ENCODE measurements around the gene SRRT. TPM values are rescaled to one million over a fixed set of nuclear protein-coding genes. Genes with fewer than 3 reads are reported as not detected.

Gene SRRT
- total and polyA plus RNA-seq, 4 donors: 27.2 to 45.0 (median 30.3) TPM

DNA sequence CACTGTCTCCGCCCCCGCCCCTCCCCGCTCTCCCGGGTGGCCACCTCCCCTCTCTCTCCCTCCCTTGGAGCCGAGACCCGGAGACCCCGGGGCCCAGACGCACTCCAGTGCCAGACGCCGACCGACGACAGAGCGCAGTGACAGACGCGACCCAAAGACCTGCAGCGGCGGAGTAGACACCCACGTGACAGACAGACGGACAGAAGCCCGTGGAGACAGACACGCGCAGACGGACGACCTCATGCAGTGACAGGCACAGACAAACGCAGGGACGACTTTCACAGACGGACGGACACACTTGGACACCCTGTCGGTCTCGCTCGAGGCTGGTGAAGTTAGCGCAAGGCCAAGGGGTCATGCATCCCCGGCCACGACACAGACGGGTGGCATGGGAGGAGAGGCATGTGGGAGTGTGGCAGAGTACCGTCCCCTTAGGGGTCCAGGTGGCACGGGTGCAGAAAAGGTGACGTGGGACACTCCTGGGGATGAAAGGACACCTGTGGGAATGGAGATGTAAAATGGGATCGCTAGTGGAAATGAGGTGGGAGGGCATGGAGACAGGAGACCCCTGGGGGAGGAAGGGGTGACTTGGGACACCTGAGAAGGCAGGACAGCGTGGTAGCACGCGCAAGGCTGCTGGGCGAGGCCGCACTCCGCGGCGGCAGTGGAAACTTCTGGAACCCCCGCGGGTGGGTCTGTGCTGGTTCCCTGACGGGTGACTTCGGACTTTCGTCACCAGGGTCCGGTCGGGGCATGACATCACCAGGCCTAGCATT is 21.2 kb downstream of the SRRT start:
- WGBS: 5% methylated on average over 53 of the region's 54 CpGs
- H3K4me3 ChIP-seq (ENCODE audit: low read depth in 1 of 3, low read length in 3 of 3): peak overlapping the region in 1 of 3 donors; percentile 61
- H3K36me3 ChIP-seq (ENCODE audit: control insufficient read depth in 4 of 4, insufficient read depth in 3 of 4, low read depth in 1 of 4, low read length in 3 of 4): no peaks in the 10 kb centered on the region
- DNase-seq (ENCODE audit: low spot score): peak; percentile 77
- peaks cover 0 to 6% (median 0%) of the 10 kb centered on the region in 4 donors for H3K27me3 ChIP-seq (ENCODE audit: control insufficient read depth in 4 of 4, insufficient read depth in 4 of 4, low read length in 3 of 4)
- no peaks in the 10 kb centered on the region for H3K9me3 ChIP-seq (ENCODE audit: control insufficient read depth in 4 of 4, low read length in 3 of 4)
- peak; percentile 57 to 64 for TF ChIP-seq HNF4A (conservative IDR thresholded peaks at IDR 0.05)
- no peak for TF ChIP-seq GABPA (IDR thresholded peaks at IDR 0.05 in 1 of 2, conservative IDR thresholded peaks at IDR 0.05 in 1 of 2)
- H3K27ac ChIP-seq (ENCODE audit: low read depth in 1 of 2, low read length in 2 of 2): peak overlapping the region; percentile 62 to 78
- peaks cover 4 to 33% (median 20%) of the 10 kb centered on the region in 4 donors for H3K4me1 ChIP-seq (ENCODE audit: control insufficient read depth in 4 of 4, insufficient read depth in 4 of 4, low read length in 3 of 4)
- peak overlapping the region in 1 of 2 donors; percentile 10 for H3K9ac ChIP-seq (ENCODE audit: low read depth in 1 of 2, low read length in 2 of 2)

DNA sequence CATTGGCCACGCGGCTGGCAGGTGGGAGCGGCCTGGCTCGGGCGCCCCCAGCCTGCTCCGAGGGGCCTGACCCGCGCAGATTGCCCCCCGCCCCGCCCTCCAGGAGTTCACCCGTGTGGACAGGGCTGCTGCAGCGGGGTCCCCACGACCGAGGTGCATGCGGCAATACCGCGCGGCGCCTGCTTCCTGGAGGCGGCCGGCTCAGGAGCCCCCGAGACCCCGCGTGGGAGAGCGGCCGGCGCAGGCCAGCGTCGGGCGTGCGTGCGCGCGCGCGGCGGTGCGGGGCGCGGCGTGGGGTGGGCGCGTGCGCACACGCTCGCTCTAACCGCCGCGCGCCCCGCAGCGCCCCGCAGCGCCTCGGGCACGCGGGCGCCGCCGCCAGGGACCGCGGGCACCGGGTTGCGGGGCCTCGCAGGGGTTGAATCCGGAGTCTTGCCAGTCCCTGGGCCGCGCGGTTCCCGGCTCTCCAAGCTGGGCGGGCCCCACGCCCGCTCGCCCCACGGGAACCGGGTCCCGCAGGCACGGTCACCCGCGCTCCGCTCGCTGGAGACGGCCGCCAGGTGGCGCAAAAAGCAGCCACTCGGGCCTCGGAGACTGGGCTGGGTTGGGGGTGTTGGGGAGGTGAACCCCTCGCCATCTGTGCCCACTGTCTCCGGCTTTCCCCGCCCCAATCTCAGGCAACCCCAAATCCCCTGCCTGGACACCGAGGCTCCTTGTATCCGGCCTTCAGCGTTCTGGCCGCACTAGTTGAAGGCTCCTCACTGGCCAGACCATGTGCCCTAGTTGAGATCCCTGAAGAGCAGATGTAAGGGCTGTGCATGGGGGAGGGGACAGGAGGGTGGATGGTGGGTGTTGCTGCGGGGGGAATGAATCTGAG is 22.1 kb downstream of the SRRT start:
- Histone ChIP-seq H3K27me3 (ENCODE audit: control insufficient read depth in 4 of 4, insufficient read depth in 4 of 4, low read length in 3 of 4) (peaks cover 0 to 6% (median 0%) of the 10 kb centered on the region in 4 donors), H3K9me3 (ENCODE audit: control insufficient read depth in 4 of 4, low read length in 3 of 4) (no peaks in the 10 kb centered on the region), H3K4me3 (ENCODE audit: low read depth in 1 of 3, low read length in 3 of 3) (peak overlapping the region in 1 of 3 donors; percentile 61), H3K27ac (ENCODE audit: low read depth in 1 of 2, low read length in 2 of 2) (peak overlapping the region; percentile 62 to 78), H3K36me3 (ENCODE audit: control insufficient read depth in 4 of 4, insufficient read depth in 3 of 4, low read depth in 1 of 4, low read length in 3 of 4) (no peaks in the 10 kb centered on the region), H3K9ac (ENCODE audit: low read depth in 1 of 2, low read length in 2 of 2) (no peak overlapping the region), H3K4me1 (ENCODE audit: control insufficient read depth in 4 of 4, insufficient read depth in 4 of 4, low read length in 3 of 4) (peaks cover 6 to 38% (median 23%) of the 10 kb centered on the region in 4 donors)
- TF ChIP-seq SP1 (IDR thresholded peaks at IDR 0.05): no peak
- TF ChIP-seq FOXA1 (IDR thresholded peaks at IDR 0.05): no peak
- no peak for TF ChIP-seq GABPA (IDR thresholded peaks at IDR 0.05 in 1 of 2, conservative IDR thresholded peaks at IDR 0.05 in 1 of 2)
- TF ChIP-seq, protein P1, sequence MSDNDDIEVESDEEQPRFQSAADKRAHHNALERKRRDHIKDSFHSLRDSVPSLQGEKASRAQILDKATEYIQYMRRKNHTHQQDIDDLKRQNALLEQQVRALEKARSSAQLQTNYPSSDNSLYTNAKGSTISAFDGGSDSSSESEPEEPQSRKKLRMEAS (IDR thresholded peaks at IDR 0.05): no peak
- no peak for TF ChIP-seq RXRA (IDR thresholded peaks at IDR 0.05)
- TF ChIP-seq, protein P2, sequence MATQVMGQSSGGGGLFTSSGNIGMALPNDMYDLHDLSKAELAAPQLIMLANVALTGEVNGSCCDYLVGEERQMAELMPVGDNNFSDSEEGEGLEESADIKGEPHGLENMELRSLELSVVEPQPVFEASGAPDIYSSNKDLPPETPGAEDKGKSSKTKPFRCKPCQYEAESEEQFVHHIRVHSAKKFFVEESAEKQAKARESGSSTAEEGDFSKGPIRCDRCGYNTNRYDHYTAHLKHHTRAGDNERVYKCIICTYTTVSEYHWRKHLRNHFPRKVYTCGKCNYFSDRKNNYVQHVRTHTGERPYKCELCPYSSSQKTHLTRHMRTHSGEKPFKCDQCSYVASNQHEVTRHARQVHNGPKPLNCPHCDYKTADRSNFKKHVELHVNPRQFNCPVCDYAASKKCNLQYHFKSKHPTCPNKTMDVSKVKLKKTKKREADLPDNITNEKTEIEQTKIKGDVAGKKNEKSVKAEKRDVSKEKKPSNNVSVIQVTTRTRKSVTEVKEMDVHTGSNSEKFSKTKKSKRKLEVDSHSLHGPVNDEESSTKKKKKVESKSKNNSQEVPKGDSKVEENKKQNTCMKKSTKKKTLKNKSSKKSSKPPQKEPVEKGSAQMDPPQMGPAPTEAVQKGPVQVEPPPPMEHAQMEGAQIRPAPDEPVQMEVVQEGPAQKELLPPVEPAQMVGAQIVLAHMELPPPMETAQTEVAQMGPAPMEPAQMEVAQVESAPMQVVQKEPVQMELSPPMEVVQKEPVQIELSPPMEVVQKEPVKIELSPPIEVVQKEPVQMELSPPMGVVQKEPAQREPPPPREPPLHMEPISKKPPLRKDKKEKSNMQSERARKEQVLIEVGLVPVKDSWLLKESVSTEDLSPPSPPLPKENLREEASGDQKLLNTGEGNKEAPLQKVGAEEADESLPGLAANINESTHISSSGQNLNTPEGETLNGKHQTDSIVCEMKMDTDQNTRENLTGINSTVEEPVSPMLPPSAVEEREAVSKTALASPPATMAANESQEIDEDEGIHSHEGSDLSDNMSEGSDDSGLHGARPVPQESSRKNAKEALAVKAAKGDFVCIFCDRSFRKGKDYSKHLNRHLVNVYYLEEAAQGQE (IDR thresholded peaks at IDR 0.05): peak; percentile 12
- no peak for TF ChIP-seq EGR1 (IDR thresholded peaks at IDR 0.05; ENCODE audit: low read depth in 2 of 2)
- TF ChIP-seq HNF4A (conservative IDR thresholded peaks at IDR 0.05): no peak
- TF ChIP-seq, protein P3, sequence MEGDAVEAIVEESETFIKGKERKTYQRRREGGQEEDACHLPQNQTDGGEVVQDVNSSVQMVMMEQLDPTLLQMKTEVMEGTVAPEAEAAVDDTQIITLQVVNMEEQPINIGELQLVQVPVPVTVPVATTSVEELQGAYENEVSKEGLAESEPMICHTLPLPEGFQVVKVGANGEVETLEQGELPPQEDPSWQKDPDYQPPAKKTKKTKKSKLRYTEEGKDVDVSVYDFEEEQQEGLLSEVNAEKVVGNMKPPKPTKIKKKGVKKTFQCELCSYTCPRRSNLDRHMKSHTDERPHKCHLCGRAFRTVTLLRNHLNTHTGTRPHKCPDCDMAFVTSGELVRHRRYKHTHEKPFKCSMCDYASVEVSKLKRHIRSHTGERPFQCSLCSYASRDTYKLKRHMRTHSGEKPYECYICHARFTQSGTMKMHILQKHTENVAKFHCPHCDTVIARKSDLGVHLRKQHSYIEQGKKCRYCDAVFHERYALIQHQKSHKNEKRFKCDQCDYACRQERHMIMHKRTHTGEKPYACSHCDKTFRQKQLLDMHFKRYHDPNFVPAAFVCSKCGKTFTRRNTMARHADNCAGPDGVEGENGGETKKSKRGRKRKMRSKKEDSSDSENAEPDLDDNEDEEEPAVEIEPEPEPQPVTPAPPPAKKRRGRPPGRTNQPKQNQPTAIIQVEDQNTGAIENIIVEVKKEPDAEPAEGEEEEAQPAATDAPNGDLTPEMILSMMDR (IDR thresholded peaks at IDR 0.05; ENCODE audit: low read depth, low read length, missing input control): peak; percentile 64
- TF ChIP-seq JUND (IDR thresholded peaks at IDR 0.05): no peak
- no peak for TF ChIP-seq YY1 (IDR thresholded peaks at IDR 0.05)
- TF ChIP-seq RAD21 (IDR thresholded peaks at IDR 0.05): peak; percentile 66 to 81
- TF ChIP-seq, protein P4, sequence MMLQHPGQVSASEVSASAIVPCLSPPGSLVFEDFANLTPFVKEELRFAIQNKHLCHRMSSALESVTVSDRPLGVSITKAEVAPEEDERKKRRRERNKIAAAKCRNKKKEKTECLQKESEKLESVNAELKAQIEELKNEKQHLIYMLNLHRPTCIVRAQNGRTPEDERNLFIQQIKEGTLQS (IDR thresholded peaks at IDR 0.05): no peak
- TF ChIP-seq TAF1 (conservative IDR thresholded peaks at IDR 0.05): no peak
- no peak for TF ChIP-seq FOXA2 (IDR thresholded peaks at IDR 0.05)
- TF ChIP-seq NR2F2 (IDR thresholded peaks at IDR 0.05): no peak
- WGBS: 2% methylated on average over 95 of the region's 95 CpGs
- peak; percentile 79 for DNase-seq (ENCODE audit: low spot score)

All from liver (tissue), 9 donors.